Stimulated activated CD8-positive, alpha-beta memory T cell treated with anti-CD3 and anti-CD28 coated beads, Interleukin-7, amount 100 ng/mL, for 48 hours (primary cell): ENCODE results near the gene AGPAT3.

Experiments
- DNase-seq, 2 donors: peaks; one replicate each; pipeline ENCODE4 v3.0.0-alpha.2; 2020; ENCODE audit warnings: low read depth in 1 of 2; ENCODE audit errors: extremely low read depth in 1 of 2

Gene AGPAT3

GRCh38 chr21:43861706-43862105, 3.3 kb upstream of the AGPAT3 start:
- DNase-seq = no peak

GRCh38 chr21:43864313-43864961, 586 bp upstream of the AGPAT3 start:
- DNase-seq = no peak

GRCh38 chr21:43865540-43866259, 677 bp downstream of the AGPAT3 start:
- DNase-seq = no peak

GRCh38 chr21:43866260-43866629, 1.2 kb downstream of the AGPAT3 start:
- no peak for DNase-seq

GRCh38 chr21:43866659-43867331, 1.8 kb downstream of the AGPAT3 start:
- DNase-seq = no peak

- no peak for DNase-seq
Measured at GRCh38 chr21:43867332-43867703, 2.3 kb downstream of the AGPAT3 start.

- no peak for DNase-seq
Measured at GRCh38 chr21:43867948-43868347, 2.9 kb downstream of the AGPAT3 start.

- DNase-seq = no peak
Measured at GRCh38 chr21:43868461-43868860, 3.4 kb downstream of the AGPAT3 start.

- no peak for DNase-seq
Measured at GRCh38 chr21:43869486-43870325, 4.7 kb downstream of the AGPAT3 start.

- no peak for DNase-seq
Measured at GRCh38 chr21:43871487-43871886, 6.5 kb downstream of the AGPAT3 start.

GRCh38 chr21:43872531-43873197, 7.6 kb downstream of the AGPAT3 start:
- DNase-seq = no peak

GRCh38 chr21:43873673-43874072, 8.7 kb downstream of the AGPAT3 start:
- no peak for DNase-seq

GRCh38 chr21:43874085-43874805, 9.2 kb downstream of the AGPAT3 start:
- DNase-seq = no peak

GRCh38 chr21:43876605-43877004, 11.6 kb downstream of the AGPAT3 start:
- no peak for DNase-seq

- no peak for DNase-seq
Measured at GRCh38 chr21:43877936-43878575, 13.0 kb downstream of the AGPAT3 start.

GRCh38 chr21:43879348-43880110, 14.5 kb downstream of the AGPAT3 start:
- no peak for DNase-seq

GRCh38 chr21:43880111-43880985, 15.3 kb downstream of the AGPAT3 start:
- DNase-seq = no peak

- peak in 1 of 2 donors; percentile 42 for DNase-seq
Measured at GRCh38 chr21:43881283-43881682, 16.3 kb downstream of the AGPAT3 start.
